Left cardiac atrium (tissue), 4 donors: Measurements from ENCODE around the gene DPP7. TPM values are rescaled to one million over a fixed set of nuclear protein-coding genes. Genes with fewer than 3 reads are reported as not detected.
"Not testable (repeated sequence)": the region's sequence is repeated elsewhere in the genome, so short reads cannot be mapped to it uniquely, and the experiment has no call there.

Source experiments
- ATAC-seq, 2 donors: fragments of 200-7000 bp; cut with Tn5 transposase; one replicate each; pipeline ENCODE4 v1.9.1; 2020; ENCODE audit warnings: mild to moderate bottlenecking in 2 of 2, moderate library complexity in 2 of 2
- DNase-seq: peaks from one replicate; pipeline ENCODE4 v3.0.0-alpha.2; 2020
- intact Hi-C, 2 donors: fragments of 100-400 bp; cut with DNase I; formaldehyde crosslinking; loops; one replicate each; pipeline versions ENCODE4 v1.14.1 to v1.15.1; 2022 to 2023
- total RNA-seq, 2 donors: library from RNA; stranded (reverse); fragmentation: NEBNext Ultra II Directional; extraction: Animal tissue kit (Norgen Biotek cat#: 25700); gene quantifications; one replicate each; pipeline ENCODE4 v1.2.1, GENCODE V29; 2021
- donor health status: DM: no; HTN: yes; CAD: no.
- donor health status: DM: no; HTN: yes; CAD: no; lungs with severe emphysema.
- donor health status: DM: yes; HTN: yes; CAD: no.
- donor health status: Dilated cardiomyopathy.

DPP7 gene
- total RNA-seq, 2 donors from 2014 or later, result 176 to 198 TPM

GRCh38 chr9:137136261-137136880 lies 21.8 kb upstream of the DPP7 start:
- intact Hi-C loops, result no loop called here
- peak in 1 of 2 donors; percentile 50 for ATAC-seq
- DNase-seq, result no peak

GRCh38 chr9:137135154-137135553 lies 20.6 kb upstream of the DPP7 start:
- DNase-seq, intact Hi-C loops, ATAC-seq: not testable (repeated sequence)

- DNase-seq, result no peak
Observed at GRCh38 chr9:137134191-137134590, 19.7 kb upstream of the DPP7 start.

GRCh38 chr9:137130176-137130755 lies 15.7 kb upstream of the DPP7 start:
- intact Hi-C loops, result no loop called here
- DNase-seq (no peak), ATAC-seq (peak in 1 of 2 donors; percentile 24)

More at GRCh38 chr9:137134191-137134590, 19.7 kb upstream of the DPP7 start:
- ATAC-seq, result no peak
- intact Hi-C loops, result no loop called here

GRCh38 chr9:137129456-137130175 lies 15.1 kb upstream of the DPP7 start:
- DNase-seq (peak; percentile 93), ATAC-seq (peak; percentile 99 to 100)
- intact Hi-C loops, result loop anchor here in 1 of 2 donors (10.0 kb wide), 1 partner anchor 55 kb away; the partner anchor contains the start of genes ANAPC2 and SSNA1

- ATAC-seq (peak; percentile 19 to 36), DNase-seq (no peak)
- intact Hi-C loops, result loop anchor here in 1 of 2 donors (10.0 kb wide), 1 partner anchor 56 kb away; the partner anchor contains the start of genes ANAPC2 and SSNA1
Observed at GRCh38 chr9:137128862-137129455, 14.4 kb upstream of the DPP7 start.

GRCh38 chr9:137128158-137128861 lies 13.8 kb upstream of the DPP7 start:
- DNase-seq (no peak), ATAC-seq (no peak)
- intact Hi-C loops, result loop anchor here in 1 of 2 donors (10.0 kb wide), 1 partner anchor 56 kb away; the partner anchor contains the start of genes ANAPC2 and SSNA1

GRCh38 chr9:137127301-137128157 lies 13.0 kb upstream of the DPP7 start:
- no peak for DNase-seq
- intact Hi-C loops, result loop anchor here in 1 of 2 donors (10.0 kb wide), 1 partner anchor 57 kb away; the partner anchor contains the start of genes ANAPC2 and SSNA1
- ATAC-seq, result no peak

GRCh38 chr9:137126786-137127185 lies 12.3 kb upstream of the DPP7 start:
- no peak for ATAC-seq

GRCh38 chr9:137123952-137124462 lies 9.5 kb upstream of the DPP7 start:
- not testable (repeated sequence) for DNase-seq, ATAC-seq
- intact Hi-C loops, result loop anchor here (5.0 to 10.0 kb wide), 3 partner anchors 61 to 108 kb away; partner anchors contain the start of genes ANAPC2 (in 1 of the 2), CYSRT1 (in 1 of the 2), RNF224 (in 1 of the 2) and SLC34A3 (in 1 of the 2)

More at GRCh38 chr9:137126786-137127185, 12.3 kb upstream of the DPP7 start:
- no peak for DNase-seq
- intact Hi-C loops, result loop anchor here in 1 of 2 donors (10.0 kb wide), 1 partner anchor 58 kb away; the partner anchor contains the start of genes ANAPC2 and SSNA1

- ATAC-seq (no peak), DNase-seq (no peak)
- intact Hi-C loops, result loop anchor here (5.0 to 10.0 kb wide), 3 partner anchors 61 to 109 kb away; partner anchors contain the start of genes ANAPC2 (in 1 of the 2), CYSRT1 (in 1 of the 2), RNF224 (in 1 of the 2) and SLC34A3 (in 1 of the 2)
Observed at GRCh38 chr9:137123468-137123837, 8.9 kb upstream of the DPP7 start.

- intact Hi-C loops, result loop anchor here (5.0 to 10.0 kb wide), 3 partner anchors 62 to 109 kb away; partner anchors contain the start of genes ANAPC2 (in 1 of the 2), CYSRT1 (in 1 of the 2), RNF224 (in 1 of the 2) and SLC34A3 (in 1 of the 2)
- DNase-seq, ATAC-seq: not testable (repeated sequence)
Observed at GRCh38 chr9:137122796-137123467, 8.4 kb upstream of the DPP7 start.

GRCh38 chr9:137121927-137122795 lies 7.6 kb upstream of the DPP7 start:
- intact Hi-C loops, result loop anchor here (5.0 to 10.0 kb wide), 3 partner anchors 63 to 110 kb away; partner anchors contain the start of genes ANAPC2 (in 1 of the 2), CYSRT1 (in 1 of the 2), RNF224 (in 1 of the 2) and SLC34A3 (in 1 of the 2)
- not testable (repeated sequence) for DNase-seq, ATAC-seq

GRCh38 chr9:137118092-137118603 lies 3.6 kb upstream of the DPP7 start:
- DNase-seq, intact Hi-C loops, ATAC-seq: not testable (repeated sequence)

GRCh38 chr9:137117269-137117731 lies 2.8 kb upstream of the DPP7 start:
- intact Hi-C loops, result no loop called here
- no peak for DNase-seq
- peak in 1 of 2 donors; percentile 2 for ATAC-seq
